ENCODE data around the gene ADGRB2. TPM values are rescaled to one million over a fixed set of nuclear protein-coding genes. Genes with fewer than 3 reads are reported as not detected.

ADGRB2 gene
- total RNA-seq, 4 donors from 2014 or later = 1.4 to 6.0 (median 2.5) TPM

DNA sequence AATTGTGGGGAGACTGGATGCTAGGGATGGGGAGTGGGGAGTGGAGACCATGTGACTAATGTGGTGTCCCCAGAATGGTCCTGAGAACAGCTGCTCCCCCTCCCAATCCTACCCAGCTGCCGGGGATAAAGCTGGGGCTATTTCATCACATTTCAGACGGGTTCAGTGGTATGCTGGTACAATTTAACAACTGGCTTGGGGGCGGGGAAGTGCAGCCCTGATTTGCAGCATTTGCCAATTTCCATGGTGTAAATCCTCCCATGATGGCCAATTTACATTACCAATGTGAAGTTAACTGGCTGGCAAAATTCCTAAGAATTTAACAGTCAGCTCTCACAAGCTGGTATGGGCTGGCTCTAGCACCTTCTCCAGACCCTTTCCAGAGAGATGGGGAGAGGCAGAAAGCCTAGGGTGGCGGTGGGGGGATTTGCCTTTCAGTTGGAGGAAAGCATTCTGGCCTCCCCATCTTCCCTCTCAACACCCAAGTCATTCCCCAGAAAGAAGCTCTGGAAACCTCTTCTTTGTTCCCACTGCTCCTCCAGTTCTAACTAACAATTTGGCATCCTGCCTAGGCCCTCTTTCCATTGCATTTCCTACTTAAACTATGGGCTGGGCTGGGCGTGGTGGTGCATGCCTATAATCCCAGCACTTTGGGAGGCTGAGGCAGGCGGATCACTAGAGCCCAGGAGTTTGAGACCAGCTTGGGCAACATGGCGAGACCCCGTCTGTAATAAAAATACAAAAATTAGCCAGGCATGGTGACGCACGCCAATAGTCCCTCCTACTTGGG, 11.3 kb upstream of the ADGRB2 start:
- no peaks in the 10 kb centered on the region for H3K36me3 ChIP-seq
- TF ChIP-seq POLR2A (IDR thresholded peaks at IDR 0.05) = no peak
- TF ChIP-seq POLR2AphosphoS5 (IDR thresholded peaks at IDR 0.05) = no peak
- TF ChIP-seq, protein P1, sequence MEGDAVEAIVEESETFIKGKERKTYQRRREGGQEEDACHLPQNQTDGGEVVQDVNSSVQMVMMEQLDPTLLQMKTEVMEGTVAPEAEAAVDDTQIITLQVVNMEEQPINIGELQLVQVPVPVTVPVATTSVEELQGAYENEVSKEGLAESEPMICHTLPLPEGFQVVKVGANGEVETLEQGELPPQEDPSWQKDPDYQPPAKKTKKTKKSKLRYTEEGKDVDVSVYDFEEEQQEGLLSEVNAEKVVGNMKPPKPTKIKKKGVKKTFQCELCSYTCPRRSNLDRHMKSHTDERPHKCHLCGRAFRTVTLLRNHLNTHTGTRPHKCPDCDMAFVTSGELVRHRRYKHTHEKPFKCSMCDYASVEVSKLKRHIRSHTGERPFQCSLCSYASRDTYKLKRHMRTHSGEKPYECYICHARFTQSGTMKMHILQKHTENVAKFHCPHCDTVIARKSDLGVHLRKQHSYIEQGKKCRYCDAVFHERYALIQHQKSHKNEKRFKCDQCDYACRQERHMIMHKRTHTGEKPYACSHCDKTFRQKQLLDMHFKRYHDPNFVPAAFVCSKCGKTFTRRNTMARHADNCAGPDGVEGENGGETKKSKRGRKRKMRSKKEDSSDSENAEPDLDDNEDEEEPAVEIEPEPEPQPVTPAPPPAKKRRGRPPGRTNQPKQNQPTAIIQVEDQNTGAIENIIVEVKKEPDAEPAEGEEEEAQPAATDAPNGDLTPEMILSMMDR (IDR thresholded peaks at IDR 0.05) = no peak
- no peak for TF ChIP-seq EP300 (IDR thresholded peaks at IDR 0.05)
- no peak for DNase-seq (ENCODE audit: low spot score in 2 of 2)
- no peak overlapping the region for H3K27ac ChIP-seq
- H3K4me1 ChIP-seq = peaks cover 17% of the 10 kb centered on the region
- no peaks in the 10 kb centered on the region for H3K9me3 ChIP-seq
- H3K4me3 ChIP-seq = no peak overlapping the region
- peaks cover 59% of the 10 kb centered on the region for H3K27me3 ChIP-seq
- 76% methylated on average over 10 of the region's 10 CpGs for WGBS

DNA sequence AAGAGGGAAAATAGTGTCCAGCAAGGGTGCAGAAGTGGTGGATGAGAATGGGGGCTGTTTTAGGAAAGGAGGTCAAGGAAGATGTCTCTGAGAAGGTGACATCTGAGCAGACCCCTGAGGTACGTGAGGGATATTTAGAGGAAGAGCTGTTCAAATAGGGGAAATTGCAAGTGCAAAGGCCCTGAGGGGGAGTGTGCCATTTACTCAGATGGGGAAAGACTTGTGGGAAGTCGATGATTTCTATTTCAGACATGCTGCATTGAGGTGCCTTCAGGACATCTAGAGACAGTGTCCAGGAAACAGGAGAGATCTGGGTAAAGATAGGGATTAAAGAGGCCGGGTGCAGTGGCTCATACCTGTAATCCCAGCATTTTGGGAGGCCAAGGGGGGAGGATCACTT, 10.4 kb upstream of the ADGRB2 start:
- DNase-seq (ENCODE audit: low spot score in 2 of 2) = no peak
- no peak for TF ChIP-seq POLR2A (IDR thresholded peaks at IDR 0.05)
- TF ChIP-seq POLR2AphosphoS5 (IDR thresholded peaks at IDR 0.05) = no peak
- WGBS = 75% methylated on average over 3 of the region's 3 CpGs
- Histone ChIP-seq H3K27ac (no peak overlapping the region), H3K4me1 (peaks cover 22% of the 10 kb centered on the region), H3K9me3 (no peaks in the 10 kb centered on the region), H3K36me3 (no peaks in the 10 kb centered on the region), H3K27me3 (peaks cover 59% of the 10 kb centered on the region), H3K4me3 (no peak overlapping the region)

DNA sequence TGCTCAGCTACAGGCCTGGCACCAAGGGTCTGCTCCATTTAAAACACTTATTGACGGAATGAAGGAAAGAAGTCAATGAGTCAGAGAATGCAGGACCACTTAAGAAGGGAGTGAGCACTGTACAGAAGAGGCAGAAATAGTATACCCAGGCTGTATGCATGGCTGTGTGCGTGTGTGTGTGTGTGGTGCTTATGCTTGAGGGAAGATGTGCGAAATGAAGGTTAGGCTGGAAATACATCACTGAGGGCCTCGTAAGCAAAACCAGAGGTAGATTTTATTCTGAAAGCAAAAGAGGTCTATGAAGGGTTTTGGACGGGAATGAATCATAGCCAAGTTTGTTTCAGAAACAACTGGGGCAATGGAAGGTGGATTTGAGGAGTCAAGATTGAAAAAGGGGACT, 9.7 kb upstream of the ADGRB2 start:
- Histone ChIP-seq H3K36me3 (no peaks in the 10 kb centered on the region), H3K27ac (no peak overlapping the region), H3K4me1 (peaks cover 23% of the 10 kb centered on the region), H3K4me3 (no peak overlapping the region), H3K9me3 (no peaks in the 10 kb centered on the region), H3K27me3 (peaks cover 59% of the 10 kb centered on the region)
- DNase-seq (ENCODE audit: low spot score in 2 of 2) = no peak
- TF ChIP-seq POLR2A (IDR thresholded peaks at IDR 0.05) = no peak
- no peak for TF ChIP-seq EP300 (IDR thresholded peaks at IDR 0.05)
- TF ChIP-seq, protein P1 (IDR thresholded peaks at IDR 0.05) = no peak
- TF ChIP-seq POLR2AphosphoS5 (IDR thresholded peaks at IDR 0.05) = no peak
- WGBS = 93% methylated on average over 5 of the region's 5 CpGs

DNA sequence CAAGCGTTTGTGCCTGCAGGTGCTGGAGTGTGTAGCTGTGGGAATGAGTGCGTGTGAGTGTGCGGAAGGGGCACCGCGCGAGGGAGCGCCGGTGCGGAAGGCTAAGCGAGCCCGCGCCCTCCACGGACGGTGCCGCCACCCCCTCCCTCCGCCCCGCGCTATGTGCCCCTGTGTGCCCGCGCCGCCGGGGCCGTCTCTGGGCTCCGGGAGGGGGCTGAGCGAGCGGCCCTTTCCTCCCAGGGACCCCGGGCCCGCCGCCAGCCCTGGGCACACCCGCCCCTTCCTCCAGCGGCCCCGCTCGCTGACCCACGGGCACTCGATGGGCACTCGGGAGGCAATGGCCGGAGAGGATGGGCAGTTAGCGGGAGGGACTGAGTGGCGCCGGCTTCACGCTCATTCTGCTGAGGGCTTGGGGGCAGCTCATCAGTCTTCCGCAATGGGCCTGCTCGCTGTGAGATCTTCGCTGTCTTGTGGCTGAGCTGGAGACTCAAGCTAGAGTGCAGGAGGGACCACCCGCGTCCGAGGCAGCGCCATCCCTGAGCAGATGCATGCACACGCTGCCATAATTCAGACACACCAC, 8.6 kb upstream of the ADGRB2 start:
- peak overlapping the region; percentile 27 for H3K4me3 ChIP-seq

DNA sequence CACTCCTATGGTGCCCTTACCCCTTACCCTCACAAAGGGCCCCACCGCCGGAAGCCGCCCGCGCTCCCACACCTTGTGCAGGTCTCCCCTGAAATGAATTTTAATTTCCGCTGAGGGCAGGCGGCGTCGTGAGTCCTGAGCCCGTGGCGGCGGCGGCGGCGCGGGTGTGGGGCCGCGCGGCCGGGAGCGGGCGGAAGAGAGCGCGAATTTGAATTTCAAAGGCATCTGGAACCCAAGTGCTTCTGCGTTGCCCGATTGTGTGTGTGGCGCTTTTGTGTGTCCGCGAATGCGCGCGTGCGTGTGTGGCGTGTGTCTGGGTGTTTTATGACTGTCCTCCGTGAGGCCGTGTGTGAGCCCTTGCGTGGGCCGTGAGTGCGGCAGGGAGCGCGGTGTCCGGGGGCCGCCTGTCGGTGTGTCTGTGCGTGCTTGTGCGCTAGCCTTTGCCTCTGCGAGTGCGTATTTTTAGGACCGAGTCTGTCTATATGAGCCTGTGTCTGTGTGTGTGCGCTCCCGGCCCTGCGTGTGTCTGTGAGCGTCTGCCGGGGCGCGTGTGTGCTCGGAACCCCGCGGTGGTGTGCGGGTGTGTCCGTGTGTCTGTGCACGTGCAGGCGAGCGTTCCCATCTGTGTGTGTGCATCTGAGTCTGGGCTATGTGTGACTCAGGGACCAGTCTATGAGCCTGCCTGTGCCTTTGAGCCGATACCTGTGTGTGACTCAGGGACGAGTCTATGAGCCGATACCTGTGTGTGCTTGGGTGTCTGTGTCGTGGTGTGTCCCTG, 7.9 kb upstream of the ADGRB2 start:
- peaks cover 51% of the 10 kb centered on the region for H3K27me3 ChIP-seq
- H3K9me3 ChIP-seq = no peaks in the 10 kb centered on the region
- H3K4me1 ChIP-seq = peaks cover 23% of the 10 kb centered on the region
- DNase-seq (ENCODE audit: low spot score in 2 of 2) = no peak
- TF ChIP-seq, protein P1 (IDR thresholded peaks at IDR 0.05) = no peak
- TF ChIP-seq POLR2A (IDR thresholded peaks at IDR 0.05) (no peak), EP300 (IDR thresholded peaks at IDR 0.05) (no peak), POLR2AphosphoS5 (IDR thresholded peaks at IDR 0.05) (no peak)
- H3K27ac ChIP-seq = no peak overlapping the region
- 5% methylated on average over 32 of the region's 68 CpGs for WGBS
- no peaks in the 10 kb centered on the region for H3K36me3 ChIP-seq
- peak overlapping the region; percentile 27 for H3K4me3 ChIP-seq

More for the DNA sequence above, 8.6 kb upstream of the ADGRB2 start:
- TF ChIP-seq POLR2A (IDR thresholded peaks at IDR 0.05) = no peak
- TF ChIP-seq, protein P1 (IDR thresholded peaks at IDR 0.05) = no peak
- H3K27me3 ChIP-seq = peaks cover 51% of the 10 kb centered on the region
- no peak overlapping the region for H3K27ac ChIP-seq
- H3K4me1 ChIP-seq = peaks cover 23% of the 10 kb centered on the region
- DNase-seq (ENCODE audit: low spot score in 2 of 2) = no peak
- no peaks in the 10 kb centered on the region for H3K36me3 ChIP-seq
- H3K9me3 ChIP-seq = no peaks in the 10 kb centered on the region
- WGBS = 79% methylated on average over 11 of the region's 49 CpGs

All from suprapubic skin (tissue), 4 donors.